Astrocyte of the cerebellum (primary cell): ENCODE results near the gene VPS11.
"Not testable (repeated sequence)": the region's sequence is repeated elsewhere in the genome, so short reads cannot be mapped to it uniquely, and the experiment has no call there.

ENCODE experiments used
- DNase-seq: peaks from one replicate; pipeline ENCODE4 v3.0.0-alpha.2; 2011; ENCODE audit warnings: low read depth
- H3K4me3 ChIP-seq: 2 replicates; pipeline ENCODE4 v1.5.1; 2011; ENCODE audit warnings: mild to moderate bottlenecking, low read depth, low read length, moderate library complexity
- in situ Hi-C: cut with HindIII; loops from 2 replicates; pipeline ENCODE4 v1.10.0; 2017; ENCODE audit warnings: low sequenced_read_pairs
- TF ChIP-seq, protein P1 (sequence below): IDR thresholded peaks from 2 replicates; pipeline ENCODE4 v1.5.1; 2012; ENCODE audit warnings: low read length, low read depth, moderate library complexity, mild to moderate bottlenecking; ENCODE audit errors: missing control alignments

The VPS11 gene

DNA sequence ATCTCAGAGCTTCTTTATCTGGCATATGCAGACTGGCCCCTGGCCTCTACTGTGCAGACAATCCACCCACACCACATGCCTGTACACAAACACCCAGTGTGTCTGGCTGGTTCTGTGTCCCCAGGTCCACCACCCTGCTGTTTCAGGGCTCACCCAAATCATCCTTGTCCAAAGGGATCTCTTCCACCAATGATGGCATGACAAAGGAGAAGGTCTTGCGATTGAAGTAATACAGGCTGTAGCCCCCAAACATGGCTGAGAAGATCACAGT lies 38.6 kb upstream of the VPS11 start:
- H3K4me3 ChIP-seq = no peak overlapping the region
- in situ Hi-C loops = no loop called here
- TF ChIP-seq, protein P1, sequence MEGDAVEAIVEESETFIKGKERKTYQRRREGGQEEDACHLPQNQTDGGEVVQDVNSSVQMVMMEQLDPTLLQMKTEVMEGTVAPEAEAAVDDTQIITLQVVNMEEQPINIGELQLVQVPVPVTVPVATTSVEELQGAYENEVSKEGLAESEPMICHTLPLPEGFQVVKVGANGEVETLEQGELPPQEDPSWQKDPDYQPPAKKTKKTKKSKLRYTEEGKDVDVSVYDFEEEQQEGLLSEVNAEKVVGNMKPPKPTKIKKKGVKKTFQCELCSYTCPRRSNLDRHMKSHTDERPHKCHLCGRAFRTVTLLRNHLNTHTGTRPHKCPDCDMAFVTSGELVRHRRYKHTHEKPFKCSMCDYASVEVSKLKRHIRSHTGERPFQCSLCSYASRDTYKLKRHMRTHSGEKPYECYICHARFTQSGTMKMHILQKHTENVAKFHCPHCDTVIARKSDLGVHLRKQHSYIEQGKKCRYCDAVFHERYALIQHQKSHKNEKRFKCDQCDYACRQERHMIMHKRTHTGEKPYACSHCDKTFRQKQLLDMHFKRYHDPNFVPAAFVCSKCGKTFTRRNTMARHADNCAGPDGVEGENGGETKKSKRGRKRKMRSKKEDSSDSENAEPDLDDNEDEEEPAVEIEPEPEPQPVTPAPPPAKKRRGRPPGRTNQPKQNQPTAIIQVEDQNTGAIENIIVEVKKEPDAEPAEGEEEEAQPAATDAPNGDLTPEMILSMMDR = no peak
- DNase-seq = no peak

GRCh38 chr11:119029340-119030028 lies 38.1 kb upstream of the VPS11 start:
- TF ChIP-seq, protein P1 = no peak
- no peak for DNase-seq
- in situ Hi-C loops = no loop called here
- peak overlapping the region; percentile 85 for H3K4me3 ChIP-seq

DNA sequence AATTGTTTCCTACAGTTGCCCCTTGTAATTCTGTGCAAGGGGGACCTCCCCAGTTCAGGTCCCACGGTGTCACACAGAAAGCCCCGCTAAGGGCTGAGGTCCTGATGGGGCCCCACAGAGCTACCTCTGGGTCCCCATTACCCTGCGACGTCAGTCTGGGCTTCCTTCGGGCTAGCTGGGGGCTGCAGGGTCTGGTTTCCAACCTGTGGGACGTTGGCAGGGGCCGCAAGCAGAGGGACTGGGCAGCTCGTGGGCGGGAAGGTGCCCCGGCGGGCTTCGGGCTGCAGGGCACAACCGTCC lies 37.6 kb upstream of the VPS11 start:
- in situ Hi-C loops = no loop called here
- TF ChIP-seq, protein P1 = no peak
- DNase-seq = no peak
- peak overlapping the region; percentile 85 for H3K4me3 ChIP-seq

- peak within 1 kb of the TSS; percentile 85 for H3K4me3 ChIP-seq
- peak; percentile 95 for DNase-seq
- TF ChIP-seq, protein P1 = no peak
- in situ Hi-C loops = no loop called here
Measured at GRCh38 chr11:119030329-119031047, 37.1 kb upstream of the VPS11 start, which contains the start of gene SLC37A4. SLC37A4 (minus strand) TSS chr11:119030877.

GRCh38 chr11:119031912-119032280 lies 35.7 kb upstream of the VPS11 start:
- in situ Hi-C loops = no loop called here
- DNase-seq = no peak
- H3K4me3 ChIP-seq = no peak overlapping the region
- TF ChIP-seq, protein P1 = no peak

- in situ Hi-C loops, H3K4me3 ChIP-seq, DNase-seq: not testable (repeated sequence)
Measured at GRCh38 chr11:119033421-119033820, 34.2 kb upstream of the VPS11 start.

DNA sequence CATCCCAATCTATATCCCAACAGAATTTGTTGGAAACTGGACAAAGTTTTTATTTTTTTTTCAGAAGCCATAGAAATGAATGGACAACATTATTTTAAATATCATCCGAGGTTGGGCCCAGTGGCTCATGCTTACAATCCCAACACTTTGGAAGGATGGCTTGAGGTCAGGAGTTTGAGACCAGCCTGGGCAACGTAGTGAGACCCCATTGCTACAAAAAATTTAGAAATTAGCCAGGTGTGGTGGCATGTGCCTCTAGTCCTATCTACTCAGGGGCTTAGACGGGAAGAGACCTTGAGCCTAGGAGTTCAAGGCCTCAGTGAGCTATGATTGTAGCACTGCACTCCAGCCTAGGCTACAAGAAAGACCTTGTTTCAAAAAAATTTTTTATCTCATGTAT lies 32.8 kb upstream of the VPS11 start:
- in situ Hi-C loops = no loop called here
- TF ChIP-seq, protein P1 = no peak
- H3K4me3 ChIP-seq = no peak overlapping the region
- DNase-seq = no peak
